NCI-H1417 treated with DMSO at 0.1 percent for 48 hours (cell line): ENCODE results near the gene ELN.

ENCODE experiments used
- DNase-seq: peaks from one replicate; lab custom pipeline; 2025; lab: John Stamatoyannopoulos, UW

Gene ELN

GRCh38 chr7:74061840-74062539 is 34.0 kb downstream of the ELN start:
- no peak for DNase-seq

GRCh38 chr7:74063223-74063641 is 35.3 kb downstream of the ELN start:
- DNase-seq = no peak

- DNase-seq = no peak
Measured at GRCh38 chr7:74063646-74064045, 35.7 kb downstream of the ELN start.

GRCh38 chr7:74064696-74065095 is 36.7 kb downstream of the ELN start:
- DNase-seq = no peak

DNA sequence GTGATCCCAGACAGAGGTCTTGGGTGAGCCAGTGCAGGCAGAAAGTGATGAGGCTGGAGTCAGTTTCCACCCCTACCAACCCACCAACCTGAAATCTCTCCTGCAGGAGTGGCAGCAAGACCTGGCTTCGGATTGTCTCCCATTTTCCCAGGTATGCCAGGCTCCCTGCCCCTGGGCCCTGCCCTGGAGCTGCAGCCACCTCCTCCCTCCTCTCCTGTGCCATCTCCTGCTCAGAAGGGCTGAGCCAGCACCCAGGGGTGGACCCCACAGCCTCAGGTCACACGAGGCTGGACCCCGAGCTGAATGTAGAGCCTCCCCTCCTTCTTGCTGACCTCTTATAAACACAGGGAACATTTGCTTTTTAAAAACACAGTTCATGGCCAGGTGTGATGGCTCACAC is 38.7 kb downstream of the ELN start:
- no peak for DNase-seq

GRCh38 chr7:74068378-74069085 is 40.6 kb downstream of the ELN start:
- DNase-seq = no peak

DNA sequence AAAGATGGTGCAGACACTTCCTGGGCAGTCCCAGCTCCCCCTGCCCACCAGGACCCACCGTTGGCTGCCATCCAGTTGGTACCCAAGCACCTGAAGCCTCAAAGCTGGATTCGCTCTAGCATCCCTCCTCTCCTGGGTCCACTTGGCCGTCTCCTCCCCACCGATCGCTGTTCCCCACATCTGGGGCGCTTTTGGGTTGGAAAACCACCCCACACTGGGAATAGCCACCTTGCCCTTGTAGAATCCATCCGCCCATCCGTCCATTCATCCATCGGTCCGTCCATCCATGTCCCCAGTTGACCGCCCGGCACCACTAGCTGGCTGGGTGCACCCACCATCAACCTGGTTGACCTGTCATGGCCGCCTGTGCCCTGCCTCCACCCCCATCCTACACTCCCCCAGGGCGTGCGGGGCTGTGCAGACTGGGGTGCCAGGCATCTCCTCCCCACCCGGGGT is 41.1 kb downstream of the ELN start:
- no peak for DNase-seq

- no peak for DNase-seq
Measured at GRCh38 chr7:74069790-74070618, 42.0 kb downstream of the ELN start.

- no peak for DNase-seq
Measured at GRCh38 chr7:74070619-74070921, 42.6 kb downstream of the ELN start.

- no peak for DNase-seq
Measured at GRCh38 chr7:74071121-74071520, 43.1 kb downstream of the ELN start.

DNA sequence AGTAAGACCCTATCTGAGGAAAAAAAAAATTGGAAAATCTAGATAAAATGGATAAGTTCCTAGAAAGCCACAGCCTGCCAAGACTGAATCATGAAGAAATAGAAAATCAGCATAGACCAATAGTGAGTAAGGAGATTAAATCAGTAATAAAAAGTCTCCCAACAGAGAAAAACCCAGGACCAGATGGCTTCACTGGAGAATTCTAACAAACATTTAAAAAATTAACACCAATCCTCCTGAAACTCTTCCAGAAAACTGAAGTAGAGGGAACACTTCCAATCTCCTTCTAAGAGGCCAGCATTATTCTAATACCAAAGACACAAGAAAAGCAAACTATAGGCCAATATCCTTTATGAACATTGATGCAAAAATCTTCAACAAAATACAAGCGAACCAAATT is 46.8 kb downstream of the ELN start:
- no peak for DNase-seq

- no peak for DNase-seq
Measured at GRCh38 chr7:74078461-74078860, 50.5 kb downstream of the ELN start.

GRCh38 chr7:74082770-74083116 is 54.8 kb downstream of the ELN start:
- DNase-seq = no peak

DNA sequence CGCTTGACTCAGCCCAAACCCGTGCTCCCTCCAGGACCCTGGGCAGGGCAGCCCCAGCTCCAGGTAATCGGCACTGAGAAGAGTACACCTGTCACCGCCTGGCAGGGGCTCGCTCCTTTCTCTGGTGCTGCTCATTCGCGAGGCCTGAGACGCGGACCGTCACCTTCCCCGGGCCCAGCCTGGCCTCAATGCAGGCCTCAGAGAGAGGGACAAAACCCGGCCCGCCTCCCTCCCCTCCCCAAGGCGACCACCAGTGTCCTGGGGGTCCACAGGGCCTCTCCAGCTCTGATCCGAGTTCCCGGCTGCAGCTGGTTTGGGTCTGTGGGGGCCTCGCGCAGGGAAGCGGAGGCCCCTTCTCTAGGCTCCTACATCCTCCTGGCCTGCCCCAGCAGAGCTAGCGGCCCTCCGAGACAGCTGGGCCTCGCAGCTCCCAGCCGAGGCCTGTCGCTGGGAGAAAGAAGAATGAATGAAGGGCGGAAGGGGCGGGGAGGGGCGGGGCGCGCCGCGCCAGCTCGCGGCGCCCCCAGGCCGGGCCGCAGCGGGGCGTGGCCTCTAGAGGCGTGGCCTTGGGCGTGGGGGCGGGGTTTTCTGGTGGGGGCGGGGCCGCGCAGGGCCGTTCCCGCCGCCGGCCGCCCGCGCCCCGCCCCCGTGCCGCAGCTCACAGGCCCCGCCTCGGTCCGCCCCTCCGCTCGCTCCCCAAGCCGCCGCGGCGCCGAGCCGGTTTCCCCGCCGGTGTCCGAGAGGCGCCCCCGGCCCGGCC is 55.3 kb downstream of the ELN start, which contains the start of gene LIMK1:
TSS of gene LIMK1 (plus strand) at position 688 of the 760 bp plus-strand sequence. CDS start 187 bp downstream, outside the sequence.
- peak; percentile 12 for DNase-seq

GRCh38 chr7:74083928-74084721 is 56.2 kb downstream of the ELN start:
- DNase-seq = no peak

DNA sequence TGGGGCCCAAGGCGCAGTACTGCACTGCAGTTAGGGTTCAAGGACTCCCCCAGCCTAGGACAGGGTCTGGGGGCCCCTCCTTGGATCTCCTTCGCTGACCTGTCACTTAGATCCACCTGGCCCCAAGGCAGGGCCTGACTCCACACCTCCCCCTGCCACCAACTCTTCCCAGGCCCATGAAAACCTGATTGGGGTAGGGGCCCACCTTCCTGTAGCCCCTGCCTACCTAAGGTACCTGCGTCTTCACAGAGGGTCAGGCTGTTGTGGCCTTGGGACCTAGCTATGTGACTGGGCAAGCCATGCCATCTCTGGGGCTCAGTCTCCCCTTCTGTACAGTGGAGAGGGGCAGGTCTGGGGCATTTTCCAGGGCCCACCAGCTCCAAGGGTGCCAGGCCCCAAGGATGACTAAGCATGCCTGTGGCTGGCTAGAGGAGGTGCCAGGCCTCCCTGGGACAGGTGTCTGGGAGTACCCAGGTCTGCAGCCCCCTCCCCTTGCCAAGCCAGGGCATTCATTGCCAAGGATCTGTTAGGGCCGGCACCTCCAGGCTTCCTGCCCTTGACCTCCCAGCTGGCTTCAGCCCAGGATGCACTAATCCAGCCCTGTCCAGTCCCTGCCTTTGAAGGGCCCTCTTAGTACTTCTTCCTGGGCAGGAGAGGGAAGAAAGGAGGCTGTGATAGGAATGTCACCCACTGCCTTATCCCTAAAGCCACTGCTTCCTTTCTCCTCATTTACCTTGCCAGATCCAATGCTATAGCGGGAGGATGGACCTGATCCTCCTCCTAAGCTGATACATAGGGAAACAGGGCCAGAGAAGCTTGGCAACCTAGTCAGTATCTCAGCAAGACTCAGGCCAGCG is 57.0 kb downstream of the ELN start:
- DNase-seq = no peak

- DNase-seq = no peak
Measured at GRCh38 chr7:74087791-74088453, 59.9 kb downstream of the ELN start.

DNA sequence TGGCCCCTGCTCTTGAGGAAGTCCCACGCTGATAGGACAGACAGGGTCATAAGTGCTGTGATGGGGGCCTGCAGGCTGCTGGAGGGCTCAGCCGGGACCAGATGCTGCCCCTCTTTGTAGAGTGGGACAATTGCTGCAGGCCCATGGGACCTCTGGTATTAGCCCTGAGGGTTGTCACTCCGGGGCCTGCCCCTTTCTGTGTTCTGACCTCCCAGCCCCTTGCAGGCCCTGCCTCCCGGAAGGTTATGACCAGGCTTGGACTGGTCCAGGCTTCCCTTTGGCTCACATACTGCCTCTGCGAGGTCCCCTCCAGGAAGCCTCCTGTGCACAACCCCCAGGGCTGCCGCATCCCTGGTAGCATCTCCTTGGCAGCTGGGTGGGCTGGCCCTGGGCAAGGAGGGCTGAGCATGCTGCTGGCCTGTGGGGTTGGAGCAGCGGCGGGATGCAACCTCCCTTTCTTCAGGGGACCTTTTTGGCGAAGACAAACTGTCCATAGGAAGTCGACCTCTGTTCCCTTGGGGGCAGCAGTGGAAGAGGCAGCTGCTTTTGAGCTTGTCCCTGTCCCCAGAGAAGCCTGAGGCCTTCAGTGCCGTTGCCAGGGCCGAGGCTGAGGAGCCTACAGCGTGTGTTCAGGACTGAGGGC is 64.5 kb downstream of the ELN start:
- DNase-seq = no peak

DNA sequence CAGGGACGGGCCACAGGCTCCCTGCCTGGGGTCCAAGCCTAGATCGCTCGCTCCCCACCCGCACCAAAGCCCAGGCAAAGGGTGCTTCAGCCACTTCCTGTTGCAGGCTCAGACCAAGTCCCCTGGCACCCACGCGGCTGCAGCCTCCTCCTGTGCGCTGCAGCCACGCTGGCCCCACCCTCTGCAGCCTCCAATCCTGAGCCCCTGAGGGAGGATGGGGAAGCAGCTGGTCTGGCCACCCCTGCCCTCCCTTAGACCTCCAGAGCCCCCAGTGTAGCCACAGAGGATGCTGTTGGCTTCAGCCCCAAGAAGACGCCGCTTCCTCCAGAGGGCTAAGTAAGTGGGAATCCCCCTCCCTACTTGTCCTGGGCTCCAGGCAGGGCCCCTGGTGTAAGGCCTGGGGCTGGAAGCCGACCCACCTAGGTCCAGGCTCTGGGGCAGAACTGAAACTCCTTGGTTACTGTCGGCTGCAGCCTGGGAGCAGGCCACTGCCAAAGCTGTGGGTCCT is 65.0 kb downstream of the ELN start:
- DNase-seq = no peak
